Mucosa of stomach (tissue), 1 donor: ENCODE results near the gene UNC80.

ENCODE experiments used
- H3K27me3 ChIP-seq: one replicate; pipeline ENCODE4 v1.7.0; 2013; ENCODE audit warnings: mild to moderate bottlenecking, low read length; ENCODE audit not compliant: control insufficient read depth, insufficient read depth
- H3K36me3 ChIP-seq: one replicate; pipeline ENCODE4 v1.7.0; 2013; ENCODE audit warnings: low read length; ENCODE audit not compliant: control insufficient read depth, insufficient read depth
- H3K4me1 ChIP-seq: one replicate; pipeline ENCODE4 v1.7.0; 2013; ENCODE audit warnings: mild to moderate bottlenecking, low read length; ENCODE audit not compliant: control insufficient read depth, insufficient read depth
- H3K4me3 ChIP-seq: one replicate; pipeline ENCODE4 v1.7.0; 2013; ENCODE audit warnings: low read length
- H3K9ac ChIP-seq: one replicate; pipeline ENCODE4 v1.7.0; 2013; ENCODE audit warnings: mild to moderate bottlenecking, low read length, moderate library complexity
- H3K9me3 ChIP-seq: one replicate; pipeline ENCODE4 v1.7.0; 2013; ENCODE audit warnings: mild to moderate bottlenecking, low read length, moderate library complexity; ENCODE audit not compliant: control insufficient read depth
- donor health status: Pancreatic carcinoma.

UNC80 gene

DNA sequence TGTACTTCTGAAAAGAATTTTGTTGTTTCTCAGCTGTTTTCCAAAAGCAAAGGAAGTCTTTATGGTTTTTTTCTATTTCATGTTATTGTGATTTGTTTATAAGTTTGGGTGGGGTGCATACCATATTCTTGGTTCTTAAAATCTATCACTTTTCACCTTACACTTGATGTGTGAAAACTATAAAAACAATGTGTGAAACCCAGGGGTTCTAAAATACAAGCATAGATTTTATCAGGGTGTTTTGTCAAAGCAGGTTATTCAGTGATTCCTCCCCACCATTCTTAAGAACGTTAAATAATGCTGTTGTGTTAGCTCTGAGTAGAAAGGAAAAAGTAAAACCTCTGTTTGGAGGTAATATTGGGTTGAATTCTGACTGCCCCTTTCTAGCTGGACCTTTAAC, 248.5 kb downstream of the UNC80 start:
- H3K36me3 ChIP-seq, result no peaks in the 10 kb centered on the region

DNA sequence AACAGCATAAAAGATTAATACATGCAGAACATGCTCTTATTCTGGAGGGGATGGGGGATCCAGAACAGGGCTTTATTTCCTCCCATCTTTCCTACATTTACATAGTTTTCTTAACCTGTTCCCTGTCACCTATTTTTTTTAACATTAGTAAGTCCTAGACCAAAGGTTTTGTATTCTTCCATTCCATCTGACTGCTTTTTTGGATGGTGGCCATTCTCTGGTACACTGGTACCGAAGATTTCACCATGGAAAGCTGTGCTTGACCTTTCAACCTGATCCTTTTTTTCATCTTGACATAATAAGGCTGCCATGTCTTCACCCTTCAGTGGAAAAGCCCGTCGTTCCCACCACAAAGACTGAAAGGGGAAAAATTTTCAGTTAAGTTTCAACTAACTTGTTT, 251.2 kb downstream of the UNC80 start:
- Histone ChIP-seq H3K4me1 (no peaks in the 10 kb centered on the region), H3K9ac (no peak overlapping the region), H3K27me3 (no peaks in the 10 kb centered on the region), H3K4me3 (no peak overlapping the region), H3K36me3 (no peaks in the 10 kb centered on the region), H3K9me3 (no peaks in the 10 kb centered on the region)

More for the DNA sequence above, 248.5 kb downstream of the UNC80 start:
- Histone ChIP-seq H3K9ac (no peak overlapping the region), H3K9me3 (no peaks in the 10 kb centered on the region), H3K4me3 (no peak overlapping the region), H3K27me3 (no peaks in the 10 kb centered on the region), H3K4me1 (no peaks in the 10 kb centered on the region)

DNA sequence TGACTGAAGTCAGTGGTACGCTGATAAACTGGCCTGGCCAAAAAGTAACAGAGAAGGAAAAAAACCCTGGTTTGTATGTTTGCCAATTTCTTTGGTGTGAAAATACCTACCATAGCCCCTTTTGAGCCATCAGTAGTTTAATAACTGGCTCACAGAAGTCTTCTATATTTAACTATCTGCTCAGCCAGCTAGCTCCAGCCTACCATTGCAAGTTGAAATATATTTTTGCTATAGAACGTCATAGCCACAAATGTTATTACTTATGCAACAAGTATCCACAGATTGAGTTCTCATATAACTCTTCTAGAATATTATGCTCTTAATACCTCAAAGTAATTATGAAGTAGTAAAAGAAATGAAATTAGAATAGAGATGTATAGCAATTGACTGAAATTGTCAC, 256.0 kb downstream of the UNC80 start:
- H3K9ac ChIP-seq, result no peak overlapping the region
- no peak overlapping the region for H3K4me3 ChIP-seq
- no peaks in the 10 kb centered on the region for H3K36me3 ChIP-seq

DNA sequence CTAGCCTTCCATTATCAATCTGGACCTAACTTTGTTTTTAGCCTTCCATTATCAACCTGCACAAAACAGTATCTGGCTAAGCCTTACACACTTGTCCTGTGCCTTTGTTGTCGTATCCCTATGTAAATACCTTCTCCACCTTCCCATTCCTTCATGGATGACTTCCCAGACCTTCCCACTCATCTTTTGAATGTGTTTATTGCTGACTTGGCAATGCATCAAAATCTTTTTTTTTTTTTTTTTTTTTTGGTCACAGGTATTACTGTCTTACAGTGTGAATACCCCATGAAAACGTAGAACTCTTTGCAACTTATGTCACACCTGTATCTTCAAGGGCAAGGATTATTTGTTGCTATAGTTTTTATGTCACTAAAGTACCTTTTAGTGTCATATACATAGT, 256.5 kb downstream of the UNC80 start:
- Histone ChIP-seq H3K4me3 (no peak overlapping the region), H3K27me3 (no peaks in the 10 kb centered on the region), H3K36me3 (no peaks in the 10 kb centered on the region), H3K4me1 (no peaks in the 10 kb centered on the region), H3K9me3 (no peaks in the 10 kb centered on the region), H3K9ac (no peak overlapping the region)

More for the DNA sequence above, 256.0 kb downstream of the UNC80 start:
- Histone ChIP-seq H3K27me3 (no peaks in the 10 kb centered on the region), H3K9me3 (no peaks in the 10 kb centered on the region), H3K4me1 (no peaks in the 10 kb centered on the region)

DNA sequence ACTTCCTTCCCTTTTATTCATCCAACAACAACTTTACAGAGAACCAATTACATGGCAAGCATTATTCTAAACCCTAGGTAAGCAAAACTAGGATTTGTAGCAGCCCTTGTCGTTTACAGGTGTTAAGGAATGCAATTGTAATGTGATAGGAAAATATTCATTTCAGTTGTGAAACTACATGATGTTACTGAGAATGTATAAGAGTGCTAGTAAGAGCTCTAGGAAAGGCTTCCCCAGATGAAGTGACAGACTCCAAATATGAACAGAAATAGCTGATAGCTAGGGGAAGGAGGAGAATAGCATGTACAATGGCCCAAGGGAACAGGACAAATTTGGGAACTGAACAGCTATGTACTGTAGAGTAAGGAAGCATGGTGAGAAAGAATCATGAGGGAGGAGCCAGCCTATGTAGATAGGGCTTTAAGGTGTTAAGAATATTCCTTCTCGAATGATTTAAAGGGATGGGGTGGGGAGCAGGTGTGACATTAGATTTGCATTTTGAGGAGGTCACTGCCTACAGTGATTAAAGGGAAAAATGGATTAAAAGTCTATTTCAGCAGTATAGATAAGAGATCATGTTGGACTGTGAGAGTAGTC, 262.6 kb downstream of the UNC80 start:
- no peaks in the 10 kb centered on the region for H3K4me1 ChIP-seq

DNA sequence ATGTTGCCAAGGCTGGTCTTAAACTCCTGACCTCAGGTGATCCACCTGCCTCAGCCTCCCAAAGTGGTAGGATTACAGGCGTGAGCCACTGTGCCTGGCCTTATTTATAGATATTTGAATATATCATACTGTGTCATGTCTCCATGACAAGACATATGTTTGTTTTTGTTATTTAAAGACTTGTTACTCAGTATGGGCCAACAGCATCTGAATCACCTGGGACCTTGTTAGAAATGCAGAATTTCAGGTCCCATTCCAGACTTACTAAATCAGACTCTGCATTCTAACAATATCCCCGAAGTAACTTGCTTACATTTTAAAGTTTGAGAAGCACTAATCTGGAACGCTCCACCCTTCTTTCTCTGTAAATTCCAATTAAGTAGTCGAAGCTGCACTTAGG, 264.0 kb downstream of the UNC80 start:
- Histone ChIP-seq H3K27me3 (no peaks in the 10 kb centered on the region), H3K9me3 (no peaks in the 10 kb centered on the region), H3K36me3 (no peaks in the 10 kb centered on the region), H3K9ac (no peak overlapping the region), H3K4me1 (no peaks in the 10 kb centered on the region), H3K4me3 (no peak overlapping the region)

More for the DNA sequence above, 262.6 kb downstream of the UNC80 start:
- Histone ChIP-seq H3K9me3 (no peaks in the 10 kb centered on the region), H3K27me3 (no peaks in the 10 kb centered on the region), H3K36me3 (no peaks in the 10 kb centered on the region), H3K9ac (no peak overlapping the region), H3K4me3 (no peak overlapping the region)

DNA sequence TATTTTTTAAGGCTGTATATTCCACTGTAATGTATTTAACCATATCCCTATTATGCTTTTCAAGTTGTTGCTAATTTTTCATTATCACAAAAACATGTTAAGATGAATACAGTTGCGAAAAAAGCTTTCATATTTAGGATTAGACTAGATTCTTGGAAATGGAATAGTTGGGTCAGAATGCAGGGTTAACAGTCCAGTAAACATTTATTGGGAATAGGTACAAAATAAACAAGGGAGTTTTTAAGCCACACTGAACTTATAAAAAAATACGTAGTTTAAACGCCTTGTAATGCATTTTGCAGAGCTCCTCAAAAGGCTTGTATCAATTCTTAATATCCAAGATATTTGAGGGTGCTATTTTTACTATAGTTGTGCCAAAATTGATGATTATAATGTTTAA, 266.4 kb downstream of the UNC80 start:
- H3K4me3 ChIP-seq, result no peak overlapping the region
- no peak overlapping the region for H3K9ac ChIP-seq
- no peaks in the 10 kb centered on the region for H3K9me3 ChIP-seq
- H3K4me1 ChIP-seq, result no peaks in the 10 kb centered on the region
- H3K36me3 ChIP-seq, result no peaks in the 10 kb centered on the region
- no peaks in the 10 kb centered on the region for H3K27me3 ChIP-seq

DNA sequence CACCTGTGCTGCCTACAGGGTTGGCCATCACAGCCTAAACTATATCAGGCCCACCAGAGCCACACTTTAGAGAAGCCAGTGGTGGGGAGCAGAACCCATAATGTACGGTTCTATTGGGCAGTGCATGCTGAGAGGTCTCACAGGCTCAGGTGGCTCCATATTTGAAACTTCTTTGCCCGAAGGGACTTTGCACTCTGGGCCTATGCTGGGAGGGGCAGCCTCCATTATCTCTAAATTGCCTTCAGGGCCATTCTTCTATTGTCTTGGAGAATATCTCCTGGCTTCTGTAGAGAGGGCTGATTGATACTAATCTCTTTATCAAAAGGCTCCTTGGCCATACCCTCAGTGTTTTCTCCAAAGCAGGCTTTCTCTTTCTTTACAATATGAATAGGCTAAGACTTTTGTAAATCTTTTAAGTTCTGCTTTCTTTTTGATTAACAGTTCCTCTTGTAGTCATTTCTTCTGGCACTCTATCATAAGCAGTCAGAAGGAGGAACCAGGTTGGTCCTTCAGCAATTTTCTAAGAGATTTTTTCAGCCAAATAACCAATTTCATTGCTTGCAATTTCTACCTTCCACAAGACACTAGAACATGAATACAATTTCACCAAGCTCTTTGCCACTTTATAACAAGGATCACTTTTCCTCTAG, 275.3 kb downstream of the UNC80 start:
- Histone ChIP-seq H3K36me3 (no peaks in the 10 kb centered on the region), H3K9ac (no peak overlapping the region), H3K27me3 (no peaks in the 10 kb centered on the region), H3K4me1 (no peaks in the 10 kb centered on the region), H3K4me3 (no peak overlapping the region), H3K9me3 (no peaks in the 10 kb centered on the region)
